ENCODE results near the gene RAB1B. TPM values are rescaled to one million over a fixed set of nuclear protein-coding genes. Genes with fewer than 3 reads are reported as not detected.
"Not testable (repeated sequence)": the region's sequence is repeated elsewhere in the genome, so short reads cannot be mapped to it uniquely, and the experiment has no call there.

The RAB1B gene
- total RNA-seq, 1 donor from 2014 or later: 115 TPM

- Mint-ChIP-seq H3K9me3 (no peaks in the 10 kb centered on the region), H3K4me3 (no peak overlapping the region), H3K27ac (no peak overlapping the region), H3K36me3 (ENCODE audit: low read depth) (peaks cover 66% of the 10 kb centered on the region), H3K27me3 (no peaks in the 10 kb centered on the region), H3K4me1 (peaks cover 32% of the 10 kb centered on the region)
- intact Hi-C loops (cut with micrococcal nuclease): no loop called here
- no peak for TF ChIP-seq CTCF (IDR thresholded peaks at IDR 0.05)
- ChIA-PET POLR2A (no interaction called here), CTCF (interaction anchor here (1.0 kb wide), 1 partner anchor 10 kb away, joined by 3 read pairs; no protein-coding TSS in a partner anchor)
- DNase-seq (no peak), ATAC-seq (ENCODE audit: low read depth) (no peak)
These were observed 4.2 kb downstream of the RAB1B start for GRCh38 chr11:66272596-66272995.

- no peaks in the 10 kb centered on the region for H3K27me3 Mint-ChIP-seq
- no peak for ATAC-seq (ENCODE audit: low read depth)
- POLR2A ChIA-PET: no interaction called here
- peaks cover 29% of the 10 kb centered on the region for H3K4me1 Mint-ChIP-seq
- no peak for DNase-seq
- peaks cover 60% of the 10 kb centered on the region for H3K36me3 Mint-ChIP-seq (ENCODE audit: low read depth)
- no peak overlapping the region for H3K4me3 Mint-ChIP-seq
- CTCF ChIA-PET: no interaction called here
- intact Hi-C loops (cut with micrococcal nuclease): no loop called here
- no peak overlapping the region for H3K27ac Mint-ChIP-seq
- no peaks in the 10 kb centered on the region for H3K9me3 Mint-ChIP-seq
- TF ChIP-seq CTCF (IDR thresholded peaks at IDR 0.05): no peak
These were observed 5.8 kb downstream of the RAB1B start for GRCh38 chr11:66274219-66274618.

- H3K27ac Mint-ChIP-seq: no peak overlapping the region
- H3K27me3 Mint-ChIP-seq: no peaks in the 10 kb centered on the region
- intact Hi-C loops (cut with micrococcal nuclease): no loop called here
- ATAC-seq (ENCODE audit: low read depth): no peak
- no peak for DNase-seq
- ChIA-PET POLR2A (no interaction called here), CTCF (no interaction called here)
- no peak for TF ChIP-seq CTCF (IDR thresholded peaks at IDR 0.05)
- no peak overlapping the region for H3K4me3 Mint-ChIP-seq
- no peaks in the 10 kb centered on the region for H3K9me3 Mint-ChIP-seq
- H3K4me1 Mint-ChIP-seq: peaks cover 23% of the 10 kb centered on the region
- H3K36me3 Mint-ChIP-seq (ENCODE audit: low read depth): peaks cover 56% of the 10 kb centered on the region
These were observed 7.0 kb downstream of the RAB1B start for GRCh38 chr11:66275396-66275795.

- Mint-ChIP-seq H3K9me3 (no peaks in the 10 kb centered on the region), H3K27me3 (no peaks in the 10 kb centered on the region), H3K36me3 (ENCODE audit: low read depth) (peaks cover 52% of the 10 kb centered on the region), H3K27ac (no peak overlapping the region), H3K4me1 (peaks cover 20% of the 10 kb centered on the region), H3K4me3 (no peak overlapping the region)
- DNase-seq (no peak), ATAC-seq (ENCODE audit: low read depth) (no peak)
- POLR2A ChIA-PET: no interaction called here
- TF ChIP-seq CTCF (IDR thresholded peaks at IDR 0.05): no peak
- intact Hi-C loops (cut with micrococcal nuclease): no loop called here
- CTCF ChIA-PET: no interaction called here
These were observed 7.7 kb downstream of the RAB1B start for GRCh38 chr11:66275984-66276612.

- H3K27me3 Mint-ChIP-seq; H3K4me3 Mint-ChIP-seq; DNase-seq; ATAC-seq (ENCODE audit: low read depth); CTCF ChIA-PET; intact Hi-C loops (cut with micrococcal nuclease); H3K27ac Mint-ChIP-seq; H3K9me3 Mint-ChIP-seq: not testable (repeated sequence)
- Mint-ChIP-seq H3K4me1 (peaks cover 25% of the 10 kb centered on the region), H3K36me3 (ENCODE audit: low read depth) (peaks cover 51% of the 10 kb centered on the region)
- POLR2A ChIA-PET: interaction anchor here (1.3 to 1.5 kb wide), 3 partner anchors 8 to 12 kb away, joined by 4 to 9 read pairs (median 8); partner anchors contain the start of gene YIF1A
These were observed 8.2 kb downstream of the RAB1B start for GRCh38 chr11:66276619-66277018.

GRCh38 chr11:66277064-66277463 is 8.6 kb downstream of the RAB1B start:
- H3K27me3 Mint-ChIP-seq; H3K9me3 Mint-ChIP-seq; intact Hi-C loops (cut with micrococcal nuclease); H3K27ac Mint-ChIP-seq; DNase-seq; ATAC-seq (ENCODE audit: low read depth); H3K4me3 Mint-ChIP-seq; CTCF ChIA-PET: not testable (repeated sequence)
- POLR2A ChIA-PET: interaction anchor here (0.6 to 1.5 kb wide), 4 partner anchors 8 to 1329 kb away, joined by 4 to 9 read pairs (median 7); partner anchors contain the start of gene YIF1A
- peaks cover 27% of the 10 kb centered on the region for H3K4me1 Mint-ChIP-seq
- peaks cover 47% of the 10 kb centered on the region for H3K36me3 Mint-ChIP-seq (ENCODE audit: low read depth)

Data from activated B cell treated with CpG ODN at 0.5 μM for 24 hours (primary cell).